Sigmoid colon (tissue), 7 donors: ENCODE measurements around the gene RAPGEF2. TPM values are rescaled to one million over a fixed set of nuclear protein-coding genes. Genes with fewer than 3 reads are reported as not detected.

ENCODE experiments used
- DNase-seq: peaks from one replicate; pipeline ENCODE4 v3.0.0-alpha.2; 2019
- H3K27ac ChIP-seq, 4 donors: fragments of 200-600 bp; sonication (generic); one replicate each; pipeline ENCODE4 v1.5.1; 2016 to 2019; ENCODE audit warnings: mild to moderate bottlenecking in 1 of 4
- H3K27me3 ChIP-seq, 3 donors: fragments of 200-600 bp; sonication (generic); one replicate each; pipeline ENCODE4 v1.5.1; 2019; ENCODE audit warnings: mild to moderate bottlenecking in 1 of 3
- H3K36me3 ChIP-seq, 4 donors: fragments of 200-600 bp; sonication (generic); one replicate each; pipeline ENCODE4 v1.5.1; 2016 to 2019
- H3K4me1 ChIP-seq, 4 donors: fragments of 200-600 bp; sonication (generic); one replicate each; pipeline ENCODE4 v1.5.1; 2017 to 2019
- H3K4me3 ChIP-seq, 4 donors: fragments of 200-600 bp; sonication (generic); one replicate each; pipeline ENCODE4 v1.5.1; 2017 to 2019; ENCODE audit warnings: mild to moderate bottlenecking in 2 of 4, moderate library complexity in 1 of 4
- H3K9me3 ChIP-seq, 4 donors: fragments of 200-600 bp in 3 of 4; sonication (generic) in 3 of 4; one replicate each; pipeline versions ENCODE4 v1.5.1 to v1.6.1; 2013 to 2019
- CTCF ChIP-seq, 4 experiments: fragments of 450-650 bp in 3 of 4; fragments of 200-600 bp in 1 of 4; IDR thresholded peaks; one replicate each; pipeline ENCODE4 v1.5.1; 2016 to 2019; ENCODE audit warnings: antibody characterized with exemption in 4 of 4, mild to moderate bottlenecking in 3 of 4, moderate library complexity in 2 of 4
- EP300 ChIP-seq, 4 donors: sonication (generic); formaldehyde crosslinking; IDR thresholded peaks; one replicate each; pipeline ENCODE4 v1.6.1; 2017; ENCODE audit warnings: antibody characterized with exemption in 4 of 4
- POLR2A ChIP-seq, 2 donors: fragments of 450-650 bp; IDR thresholded peaks; one replicate each; pipeline ENCODE4 v1.6.1; 2016; ENCODE audit warnings: antibody characterized with exemption in 2 of 2, mild to moderate bottlenecking in 2 of 2, moderate library complexity in 2 of 2
- POLR2AphosphoS5 ChIP-seq, 4 donors: sonication (generic); formaldehyde crosslinking; IDR thresholded peaks; one replicate each; pipeline ENCODE4 v1.6.1; 2017; ENCODE audit warnings: antibody characterized with exemption in 4 of 4
- WGBS, 2 donors: extraction: QIAGEN DNeasy Blood & Tissue Kit; methylation state at CpG; one replicate each; pipeline ENCODE4 v1.1.7; 2013; 5-methylcytosine and 5-hydroxymethylcytosine counted together
- intact Hi-C: fragments of 100-400 bp; cut with DNase I; formaldehyde crosslinking; loops from one replicate; pipeline ENCODE4 v1.15.1; 2023
- polyA plus RNA-seq, 3 donors: library from polyadenylated mRNA; stranded (reverse); fragments of 200-250 nt; gene quantifications; one replicate each; pipeline ENCODE4 v1.2.3, GENCODE V29; 2013
- small RNA-seq, 3 donors: library from RNA; depleted of rRNA; stranded (forward); fragments of <200 nt; gene quantifications; one replicate each; pipeline ENCODE3, GENCODE V24; 2016
- total RNA-seq, 4 donors: library from RNA; depleted of rRNA; stranded (reverse); fragments of >200 nt; gene quantifications; one replicate each; pipeline ENCODE4 v1.1.0, GENCODE V29; 2016
- donor health status: healthy with polysubstance abuse.
- donor health status: Bipolar disorder and iron deficiency.
- donor health status: healthy.

RAPGEF2 gene
- total and polyA plus RNA-seq, 7 donors = 7.8 to 63.1 (median 34.2) TPM

GRCh38 chr4:159401226-159401712 is 298.4 kb downstream of the RAPGEF2 start:
- 34 to 57% methylated on average over 4 of the region's 4 CpGs for WGBS, 2 donors
- peaks cover 0 to 8% (median 5%) of the 10 kb centered on the region in 4 donors for H3K4me1 ChIP-seq
- H3K36me3 ChIP-seq = no peaks in the 10 kb centered on the region
- intact Hi-C loops = no loop called here
- no peak overlapping the region for H3K4me3 ChIP-seq
- no peak for DNase-seq
- H3K27ac ChIP-seq = no peak overlapping the region
- no peaks in the 10 kb centered on the region for H3K27me3 ChIP-seq
- TF ChIP-seq CTCF (IDR thresholded peaks at IDR 0.05) (no peak), POLR2AphosphoS5 (IDR thresholded peaks at IDR 0.05) (no peak), EP300 (IDR thresholded peaks at IDR 0.05) (no peak), POLR2A (IDR thresholded peaks at IDR 0.05) (no peak)
- H3K9me3 ChIP-seq = no peaks in the 10 kb centered on the region

DNA sequence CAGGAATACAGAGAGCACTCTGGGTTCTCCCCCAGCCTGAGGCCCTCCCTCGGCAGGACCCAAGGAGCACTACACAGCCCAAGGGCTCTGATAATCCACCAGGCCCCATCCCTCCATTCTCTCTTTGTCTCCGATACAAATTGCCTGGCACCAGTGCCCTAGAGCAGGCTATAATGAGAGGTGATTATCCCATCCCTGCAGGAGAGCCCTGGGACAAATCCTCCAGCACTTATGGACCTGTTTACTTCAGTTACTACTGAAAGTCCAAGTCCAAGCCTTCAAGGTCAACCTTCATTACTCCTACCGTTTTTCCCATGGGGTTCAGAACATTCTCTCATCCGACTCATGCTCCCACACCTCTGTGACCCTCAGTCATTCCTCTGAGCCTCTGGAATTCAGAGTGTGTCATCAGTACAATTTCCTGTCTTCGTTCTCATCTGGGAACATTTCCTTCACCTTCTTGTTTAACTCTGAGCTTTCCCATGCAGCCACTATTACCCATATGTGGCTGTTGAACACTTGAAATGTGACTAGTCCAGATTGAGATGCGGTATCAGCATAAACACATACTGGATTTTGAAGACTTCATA is 299.0 kb downstream of the RAPGEF2 start:
- no peak for DNase-seq

More for the DNA sequence above, 299.0 kb downstream of the RAPGEF2 start:
- TF ChIP-seq POLR2A (IDR thresholded peaks at IDR 0.05) (no peak), CTCF (IDR thresholded peaks at IDR 0.05) (no peak), POLR2AphosphoS5 (IDR thresholded peaks at IDR 0.05) (no peak), EP300 (IDR thresholded peaks at IDR 0.05) (no peak)
- Histone ChIP-seq H3K4me1 (peaks cover 0 to 8% (median 5%) of the 10 kb centered on the region in 4 donors), H3K27ac (no peak overlapping the region), H3K27me3 (no peaks in the 10 kb centered on the region), H3K9me3 (no peaks in the 10 kb centered on the region), H3K4me3 (no peak overlapping the region), H3K36me3 (no peaks in the 10 kb centered on the region)
- 71% methylated on average over 6 of the region's 6 CpGs for WGBS, 2 donors
- intact Hi-C loops = no loop called here

Small RNA genes lying within 50 kb of the gene (small RNA-seq; reads per million reads assigned to genes)
- gene AC074344.1 (0 reads per million in 3 donors), gene MIR3688-1 (0 reads per million in 3 donors), gene RF00019 (0 reads per million in 3 donors)
